ENCODE results near the gene GOLGA7B.

The GOLGA7B gene

DNA sequence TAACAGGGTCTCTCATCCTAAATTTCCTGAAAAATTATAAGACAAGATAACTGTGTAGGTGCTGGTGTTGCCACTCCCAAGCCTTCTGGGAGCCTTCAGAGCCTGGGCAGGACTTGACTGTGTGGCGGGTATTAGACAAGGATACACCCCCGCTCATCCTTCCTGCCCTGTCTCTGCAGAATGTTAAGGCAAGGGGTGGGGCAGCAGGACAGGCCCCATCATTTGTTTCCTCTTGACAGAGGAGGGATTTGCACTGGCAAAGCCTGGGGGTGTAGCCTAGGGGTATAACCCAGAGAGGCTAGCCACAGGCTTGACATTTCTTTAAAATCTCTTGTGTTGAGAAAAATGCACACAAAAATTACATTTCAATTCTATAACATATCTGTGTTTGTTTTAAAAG, 63.5 kb downstream of the GOLGA7B start:
- no peaks in the 10 kb centered on the region for H3K36me3 Mint-ChIP-seq
- ATAC-seq: no peak
- no peak overlapping the region for H3K4me3 Mint-ChIP-seq
- no peaks in the 10 kb centered on the region for H3K9me3 Mint-ChIP-seq
- no peak overlapping the region for H3K27ac Mint-ChIP-seq
- H3K4me1 Mint-ChIP-seq: peaks cover 9% of the 10 kb centered on the region
- peaks cover 32% of the 10 kb centered on the region for H3K27me3 Mint-ChIP-seq

DNA sequence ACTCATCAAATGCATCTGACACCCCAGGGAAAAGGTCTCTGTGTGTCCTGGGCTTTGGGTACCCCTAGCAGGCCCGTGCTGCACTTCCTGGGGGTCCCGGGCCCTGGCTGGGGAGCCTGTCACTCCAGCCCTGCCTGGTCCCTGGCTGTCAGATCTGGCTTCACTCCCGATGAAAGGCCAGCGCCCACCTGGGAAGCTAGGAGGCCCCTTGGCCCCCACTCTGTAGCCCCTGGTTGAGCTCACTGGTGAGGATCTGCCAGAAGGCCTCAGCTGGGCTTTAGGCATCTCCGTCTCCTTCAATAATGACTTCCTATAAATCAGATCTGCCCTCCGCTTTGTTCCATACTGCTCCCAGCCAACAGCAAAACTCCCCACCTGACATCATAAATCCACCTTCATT, 64.0 kb downstream of the GOLGA7B start:
- H3K4me3 Mint-ChIP-seq: no peak overlapping the region
- H3K9me3 Mint-ChIP-seq: no peaks in the 10 kb centered on the region
- no peak overlapping the region for H3K27ac Mint-ChIP-seq
- ATAC-seq: no peak
- peaks cover 36% of the 10 kb centered on the region for H3K27me3 Mint-ChIP-seq
- H3K4me1 Mint-ChIP-seq: peaks cover 9% of the 10 kb centered on the region
- no peaks in the 10 kb centered on the region for H3K36me3 Mint-ChIP-seq

- peak; percentile 14 for ATAC-seq
- no peaks in the 10 kb centered on the region for H3K9me3 Mint-ChIP-seq
- H3K27me3 Mint-ChIP-seq: peaks cover 37% of the 10 kb centered on the region
- H3K27ac Mint-ChIP-seq: no peak overlapping the region
- H3K4me1 Mint-ChIP-seq: peaks cover 9% of the 10 kb centered on the region
- no peaks in the 10 kb centered on the region for H3K36me3 Mint-ChIP-seq
- no peak overlapping the region for H3K4me3 Mint-ChIP-seq
These were observed 64.7 kb downstream of the GOLGA7B start for GRCh38 chr10:97914171-97914836.

DNA sequence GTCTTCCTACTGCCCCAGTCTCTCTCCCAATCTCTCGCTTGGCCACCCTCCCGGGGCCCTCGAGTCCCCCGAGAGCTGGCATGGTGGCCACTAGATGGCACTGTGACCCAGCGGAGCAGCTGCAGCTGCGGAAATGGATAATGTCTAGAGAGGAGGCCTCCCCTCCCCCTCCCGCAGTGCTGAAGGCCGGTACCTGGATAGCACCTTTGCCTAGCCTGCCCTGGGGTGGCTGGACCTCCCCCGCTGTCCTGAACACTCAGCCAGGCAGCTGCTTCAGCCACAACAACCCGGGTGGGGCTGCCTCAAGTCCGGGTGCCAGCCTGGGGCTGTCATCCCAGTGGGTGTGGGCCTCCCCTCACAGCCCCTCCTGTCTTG, 65.2 kb downstream of the GOLGA7B start:
- no peaks in the 10 kb centered on the region for H3K36me3 Mint-ChIP-seq
- no peak overlapping the region for H3K4me3 Mint-ChIP-seq
- ATAC-seq: peak; percentile 74

GRCh38 chr10:97915346-97916131, 65.9 kb downstream of the GOLGA7B start:
- H3K9me3 Mint-ChIP-seq: no peaks in the 10 kb centered on the region
- peaks cover 42% of the 10 kb centered on the region for H3K27me3 Mint-ChIP-seq
- no peaks in the 10 kb centered on the region for H3K36me3 Mint-ChIP-seq
- H3K4me3 Mint-ChIP-seq: no peak overlapping the region
- H3K4me1 Mint-ChIP-seq: peaks cover 9% of the 10 kb centered on the region
- no peak for ATAC-seq
- H3K27ac Mint-ChIP-seq: no peak overlapping the region

More for the DNA sequence above, 65.2 kb downstream of the GOLGA7B start:
- Mint-ChIP-seq H3K4me1 (peaks cover 9% of the 10 kb centered on the region), H3K27ac (no peak overlapping the region), H3K27me3 (peaks cover 37% of the 10 kb centered on the region), H3K9me3 (no peaks in the 10 kb centered on the region)

DNA sequence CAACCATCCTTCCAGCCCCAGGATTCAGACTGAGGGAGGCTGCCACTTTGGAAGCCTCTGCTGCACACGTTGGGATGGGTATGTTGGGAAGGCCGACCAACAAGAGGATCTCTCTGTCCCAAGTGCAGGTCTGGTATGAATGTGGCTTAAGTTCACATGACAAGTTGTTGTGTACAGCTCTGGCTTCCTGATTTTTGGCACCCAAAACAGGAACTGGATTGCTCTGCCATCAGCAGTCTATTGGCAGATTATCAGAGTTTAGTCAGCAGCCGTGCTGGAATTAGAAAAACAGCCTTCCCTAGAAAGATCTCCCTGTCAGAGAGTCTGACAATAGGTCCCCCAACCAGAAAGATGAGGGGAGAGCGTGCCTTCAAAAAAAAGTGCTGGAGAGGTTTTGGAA, 66.9 kb downstream of the GOLGA7B start:
- H3K36me3 Mint-ChIP-seq: no peaks in the 10 kb centered on the region
- H3K4me1 Mint-ChIP-seq: peaks cover 9% of the 10 kb centered on the region
- H3K27me3 Mint-ChIP-seq: peaks cover 44% of the 10 kb centered on the region
- H3K27ac Mint-ChIP-seq: no peak overlapping the region
- H3K9me3 Mint-ChIP-seq: no peaks in the 10 kb centered on the region
- H3K4me3 Mint-ChIP-seq: no peak overlapping the region
- no peak for ATAC-seq

DNA sequence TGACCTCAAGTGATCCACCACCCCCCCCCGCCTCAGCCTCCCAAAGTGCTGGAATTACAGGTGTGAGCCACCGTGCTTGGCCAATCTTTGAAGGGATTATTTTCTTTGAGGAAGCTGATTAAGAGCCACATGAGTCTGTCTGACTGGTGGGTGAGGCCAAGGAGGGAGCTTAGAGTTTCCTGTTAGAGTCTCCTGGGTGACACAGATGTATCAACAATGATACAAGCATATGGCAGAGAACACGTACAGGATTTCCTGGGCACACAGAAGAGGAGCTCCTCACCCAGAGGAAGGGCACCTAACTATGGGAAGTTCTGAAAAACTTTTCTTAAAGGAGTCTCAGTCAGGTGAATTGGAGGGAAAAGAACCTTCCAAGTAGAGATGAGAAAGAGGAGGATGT, 69.4 kb downstream of the GOLGA7B start:
- Mint-ChIP-seq H3K9me3 (no peaks in the 10 kb centered on the region), H3K27me3 (peaks cover 52% of the 10 kb centered on the region), H3K36me3 (no peaks in the 10 kb centered on the region), H3K4me1 (peaks cover 9% of the 10 kb centered on the region), H3K4me3 (no peak overlapping the region), H3K27ac (no peak overlapping the region)
- ATAC-seq: no peak

- H3K27me3 Mint-ChIP-seq: peaks cover 52% of the 10 kb centered on the region
These were observed 71.2 kb downstream of the GOLGA7B start for GRCh38 chr10:97920865-97921264.

More at GRCh38 chr10:97920865-97921264, 71.2 kb downstream of the GOLGA7B start:
- ATAC-seq: no peak
- Mint-ChIP-seq H3K4me1 (no peaks in the 10 kb centered on the region), H3K9me3 (peaks cover 5% of the 10 kb centered on the region), H3K36me3 (no peaks in the 10 kb centered on the region), H3K27ac (no peak overlapping the region), H3K4me3 (no peak overlapping the region)

Data from stimulated activated memory B cell treated with anti-CD40 and anti-IgM and Interleukin-4, amounts not matched to agents 10 μg/mL and 1 μg/mL and 100 μg/mL, for 72 hours (primary cell).